M059J (cell line): ENCODE results near the gene TNFSF8. TPM values are rescaled to one million over a fixed set of nuclear protein-coding genes. Genes with fewer than 3 reads are reported as not detected.

Experiments used
- DNase-seq: peaks from one replicate; pipeline ENCODE4 v3.0.0-alpha.2; 2012; ENCODE audit warnings: low read depth
- total RNA-seq: library from RNA; depleted of rRNA; stranded (reverse); fragments of >200 nt; shearing (Covaris generic); gene quantifications from 2 replicates; pipeline ENCODE4 v1.2.3, GENCODE V29; 2014; rRNA removed

TNFSF8 gene
- total RNA-seq, 1 experiment from 2014 or later: not detected

GRCh38 chr9:114869845-114870244, 60.5 kb downstream of the TNFSF8 start:
- DNase-seq: peak; percentile 35

- no peak for DNase-seq
Observed at GRCh38 chr9:114869378-114869777, 61.0 kb downstream of the TNFSF8 start.

- DNase-seq: no peak
Observed at GRCh38 chr9:114867327-114867726, 63.1 kb downstream of the TNFSF8 start.

GRCh38 chr9:114864471-114864870, 65.9 kb downstream of the TNFSF8 start:
- no peak for DNase-seq

- DNase-seq: peak; percentile 55
Observed at GRCh38 chr9:114861922-114862605, 68.3 kb downstream of the TNFSF8 start.

GRCh38 chr9:114861273-114861672, 69.1 kb downstream of the TNFSF8 start:
- DNase-seq: no peak

- no peak for DNase-seq
Observed at GRCh38 chr9:114860187-114860586, 70.2 kb downstream of the TNFSF8 start.

GRCh38 chr9:114856942-114857315, 73.5 kb downstream of the TNFSF8 start:
- DNase-seq: peak; percentile 44

GRCh38 chr9:114856215-114856941, 74.0 kb downstream of the TNFSF8 start:
- DNase-seq: peak; percentile 59

GRCh38 chr9:114855488-114855887, 74.9 kb downstream of the TNFSF8 start:
- no peak for DNase-seq

GRCh38 chr9:114854736-114855355, 75.5 kb downstream of the TNFSF8 start:
- no peak for DNase-seq

GRCh38 chr9:114853071-114853855, 77.1 kb downstream of the TNFSF8 start:
- no peak for DNase-seq

GRCh38 chr9:114852050-114852594, 78.3 kb downstream of the TNFSF8 start:
- DNase-seq: no peak

GRCh38 chr9:114851306-114851705, 79.1 kb downstream of the TNFSF8 start:
- DNase-seq: no peak

Other genes starting within 250 kb of the TNFSF8 start
- not detected in 2 replicates for gene TEX48, start 248.4 kb downstream of the TNFSF8 start, total RNA-seq
- gene TNFSF15, start 124.6 kb downstream of the TNFSF8 start, total RNA-seq: 0.10 and 0.15 TPM in 2 replicates
- gene TNC, start 187.6 kb upstream of the TNFSF8 start, total RNA-seq: 77.5 and 151 TPM in 2 replicates